HepG2 (cell line): ENCODE results near the gene PBX4. TPM values are rescaled to one million over a fixed set of nuclear protein-coding genes. Genes with fewer than 3 reads are reported as not detected.

ENCODE experiments used
- ATF3 ChIP-seq: sonication (generic); formaldehyde crosslinking; IDR thresholded peaks from 2 replicates; pipeline ENCODE4 v1.4.0; 2020; ENCODE audit warnings: missing genetic modification reagents
- CSRNP1 ChIP-seq: sonication (generic); formaldehyde crosslinking; IDR thresholded peaks from 2 replicates; pipeline ENCODE4 v1.8.1; 2023; ENCODE audit warnings: mild to moderate bottlenecking, missing genetic modification reagents
- EZH2 ChIP-seq: conservative IDR thresholded peaks from 2 replicates; pipeline ENCODE4 v1.6.1; 2012; ENCODE audit warnings: mild to moderate bottlenecking, low read depth, low read length, moderate library complexity
- GMEB1 ChIP-seq: sonication (generic); formaldehyde crosslinking; IDR thresholded peaks from 2 replicates; pipeline ENCODE4 v1.5.1; 2020; ENCODE audit warnings: missing genetic modification reagents, mild to moderate bottlenecking, borderline replicate concordance
- HMG20A ChIP-seq: IDR thresholded peaks from 2 replicates; pipeline ENCODE4 v1.6.1; 2016; ENCODE audit warnings: borderline replicate concordance
- HMGA1 ChIP-seq: sonication (generic); formaldehyde crosslinking; conservative IDR thresholded peaks from 2 replicates; pipeline ENCODE4 v1.4.0; 2020; ENCODE audit warnings: missing genetic modification reagents
- NFYC ChIP-seq: IDR thresholded peaks from 2 replicates; pipeline ENCODE4 v1.6.1; 2016; ENCODE audit warnings: missing genetic modification reagents, missing compliant biosample characterization
- NONO ChIP-seq, 2 experiments: fragments of 450-650 bp in 1 of 2; sonication (generic) in 1 of 2; formaldehyde crosslinking in 1 of 2; IDR thresholded peaks in 1 of 2; conservative IDR thresholded peaks in 1 of 2; 2 replicates each; pipeline versions ENCODE4 v1.6.1 to v1.8.0; 2017 to 2022; ENCODE audit warnings: mild to moderate bottlenecking in 1 of 2, missing genetic modification reagents in 1 of 2, moderate library complexity in 1 of 2
- RBM22 ChIP-seq: fragments of 200-400 bp; formaldehyde crosslinking; optimal IDR thresholded peaks from 2 replicates; pipeline ENCODE3; 2017; ENCODE audit warnings: mild to moderate bottlenecking, low read length, moderate library complexity
- REXO4 ChIP-seq: sonication (generic); formaldehyde crosslinking; IDR thresholded peaks from 2 replicates; pipeline ENCODE4 v1.8.0; 2022; ENCODE audit warnings: missing genetic modification reagents, mild to moderate bottlenecking, borderline replicate concordance
- SALL1 ChIP-seq: sonication (generic); formaldehyde crosslinking; IDR thresholded peaks from 2 replicates; pipeline ENCODE4 v1.8.0; 2022; ENCODE audit warnings: mild to moderate bottlenecking, missing genetic modification reagents
- SRF ChIP-seq: IDR thresholded peaks from 2 replicates; pipeline ENCODE4 v1.6.1; 2011; ENCODE audit warnings: mild to moderate bottlenecking, low read depth, low read length, moderate library complexity
- STAG1 ChIP-seq: sonication (generic); formaldehyde crosslinking; IDR thresholded peaks from 2 replicates; pipeline ENCODE4 v1.4.0; 2020; ENCODE audit warnings: missing genetic modification reagents
- STAT5B ChIP-seq: sonication (generic); formaldehyde crosslinking; IDR thresholded peaks from 2 replicates; pipeline ENCODE4 v1.4.0; 2020; ENCODE audit warnings: missing genetic modification reagents
- ZBED4 ChIP-seq: sonication (generic); formaldehyde crosslinking; IDR thresholded peaks from 2 replicates; pipeline ENCODE4 v1.4.0; 2020; ENCODE audit warnings: missing genetic modification reagents, borderline replicate concordance
- ZBTB20 ChIP-seq: sonication (generic); formaldehyde crosslinking; IDR thresholded peaks from 2 replicates; pipeline ENCODE4 v1.8.1; 2023; ENCODE audit warnings: missing genetic modification reagents, low read depth, mild to moderate bottlenecking, borderline replicate concordance
- ZBTB39 ChIP-seq: sonication (generic); formaldehyde crosslinking; IDR thresholded peaks from 2 replicates; pipeline ENCODE4 v1.5.0; 2020; ENCODE audit warnings: missing genetic modification reagents
- ZFX ChIP-seq: sonication (generic); formaldehyde crosslinking; IDR thresholded peaks from 2 replicates; pipeline ENCODE4 v1.4.0; 2020; ENCODE audit warnings: mild to moderate bottlenecking, low read depth, missing genetic modification reagents, moderate library complexity
- ZNF138 ChIP-seq: sonication (generic); formaldehyde crosslinking; IDR thresholded peaks from 2 replicates; pipeline ENCODE4 v1.5.0; 2020; ENCODE audit warnings: mild to moderate bottlenecking, low read depth, missing genetic modification reagents
- polyA plus RNA-seq, 8 experiments: library from polyadenylated mRNA; depleted of rRNA in 3 of 8; stranded (reverse) in 7 of 8; unstranded in 1 of 8; fragments of >200 nt; fragmentation: Illumina TruSeq in 4 of 8; extraction: Trizol in 4 of 8; gene quantifications; 2 replicates each; pipeline versions ENCODE4 v1.2.1 to v1.2.3, GENCODE V29; 2011 to 2016; ENCODE audit warnings: low read depth in 4 of 8, missing spikeins in 1 of 8, mixed read lengths in 1 of 8; ENCODE audit not compliant: insufficient read depth in 1 of 8
- total RNA-seq, 5 experiments: library from RNA; depleted of rRNA; stranded (reverse); fragments of >200 nt; fragmentation: Illumina TruSeq; extraction: Trizol; gene quantifications; 2 replicates each; pipeline ENCODE4 v1.2.3, GENCODE V29; 2016; ENCODE audit warnings: low read depth in 1 of 5

Gene PBX4
- total and polyA plus RNA-seq, 2 of the 13 experiments (the other 11 are each of a cell fraction or from before 2014, with no cell fraction given), result not detected

- TF ChIP-seq CSRNP1 (no peak), ZBTB20 (CRISPR knock-in tag) (no peak), NFYC (CRISPR knock-in tag) (no peak), ZBED4 (CRISPR knock-in tag) (peak; percentile 80; the same call in 1 of the 2 replicates), NONO (IDR thresholded peaks at IDR 0.05) (no peak), NONO (CRISPR knock-in tag; conservative IDR thresholded peaks at IDR 0.05) (no peak), STAT5B (CRISPR knock-in tag) (no peak), REXO4 (no peak), EZH2 (no peak), SRF (no peak), STAG1 (CRISPR knock-in tag) (peak; percentile 80), ZNF138 (no peak), ZFX (peak; percentile 49), ATF3 (CRISPR knock-in tag) (no peak), HMGA1 (no peak), RBM22 (no peak), SALL1 (CRISPR knock-in tag) (no peak), HMG20A (CRISPR knock-in tag) (no peak), ZBTB39 (CRISPR knock-in tag) (no peak), GMEB1 (no peak)
Measured at GRCh38 chr19:19643158-19644053, 24.9 kb upstream of the PBX4 start, which contains the start of gene GMIP (continued).
